ENCODE data around the gene MRPL30.
"Not testable (repeated sequence)": the region's sequence is repeated elsewhere in the genome, so short reads cannot be mapped to it uniquely, and the experiment has no call there.

- TF ChIP-seq JUN (IDR thresholded peaks at IDR 0.05; ENCODE audit: low read depth, low read length); POLR2AphosphoS5 (IDR thresholded peaks at IDR 0.05; ENCODE audit: low read depth, low read length); EP300 (IDR thresholded peaks at IDR 0.05; ENCODE audit: borderline replicate concordance in 1 of 2, low read depth in 2 of 2, low read length in 2 of 2); SAP30 (IDR thresholded peaks at IDR 0.05; ENCODE audit: insufficient read depth, insufficient replicate concordance, low read length); SP1 (IDR thresholded peaks at IDR 0.05; ENCODE audit: low read depth, low read length): not testable (repeated sequence)
- TF ChIP-seq, protein P1, sequence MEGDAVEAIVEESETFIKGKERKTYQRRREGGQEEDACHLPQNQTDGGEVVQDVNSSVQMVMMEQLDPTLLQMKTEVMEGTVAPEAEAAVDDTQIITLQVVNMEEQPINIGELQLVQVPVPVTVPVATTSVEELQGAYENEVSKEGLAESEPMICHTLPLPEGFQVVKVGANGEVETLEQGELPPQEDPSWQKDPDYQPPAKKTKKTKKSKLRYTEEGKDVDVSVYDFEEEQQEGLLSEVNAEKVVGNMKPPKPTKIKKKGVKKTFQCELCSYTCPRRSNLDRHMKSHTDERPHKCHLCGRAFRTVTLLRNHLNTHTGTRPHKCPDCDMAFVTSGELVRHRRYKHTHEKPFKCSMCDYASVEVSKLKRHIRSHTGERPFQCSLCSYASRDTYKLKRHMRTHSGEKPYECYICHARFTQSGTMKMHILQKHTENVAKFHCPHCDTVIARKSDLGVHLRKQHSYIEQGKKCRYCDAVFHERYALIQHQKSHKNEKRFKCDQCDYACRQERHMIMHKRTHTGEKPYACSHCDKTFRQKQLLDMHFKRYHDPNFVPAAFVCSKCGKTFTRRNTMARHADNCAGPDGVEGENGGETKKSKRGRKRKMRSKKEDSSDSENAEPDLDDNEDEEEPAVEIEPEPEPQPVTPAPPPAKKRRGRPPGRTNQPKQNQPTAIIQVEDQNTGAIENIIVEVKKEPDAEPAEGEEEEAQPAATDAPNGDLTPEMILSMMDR (IDR thresholded peaks at IDR 0.05; ENCODE audit: control extremely low read depth in 1 of 3, insufficient read depth in 1 of 3, low read depth in 1 of 3, low read length in 3 of 3), result not testable (repeated sequence)
Measured at GRCh38 chr2:99192364-99192763, 11.4 kb downstream of the MRPL30 start.
